ENCODE data around the gene CRYGN.

CRYGN gene

GRCh38 chr7:151430391-151431205, 9.3 kb downstream of the CRYGN start:
- TF ChIP-seq EZH2phosphoT487 (IDR thresholded peaks at IDR 0.05; ENCODE audit: low read length) (no peak), EZH2 (optimal IDR thresholded peaks at IDR 0.05; ENCODE audit: low read depth, low read length) (no peak), CTCF (IDR thresholded peaks at IDR 0.05; ENCODE audit: low read length) (no peak)
- H2AFZ ChIP-seq (ENCODE audit: low read length) = no peak overlapping the region
- no peaks in the 10 kb centered on the region for H4K20me1 ChIP-seq (ENCODE audit: insufficient read depth, low read length)
- peaks cover 16% of the 10 kb centered on the region for H3F3A ChIP-seq (ENCODE audit: insufficient read depth, low read length)
- H3K9me2 ChIP-seq (replicated peaks; ENCODE audit: insufficient read depth, low read length) = no peaks in the 10 kb centered on the region
- no peak for DNase-seq
- no peak overlapping the region for H3K9ac ChIP-seq (ENCODE audit: low read length)
- no peaks in the 10 kb centered on the region for H3K36me3 ChIP-seq (replicated peaks; ENCODE audit: insufficient read depth, low read length)
- H3K27ac ChIP-seq (ENCODE audit: low read length) = peak overlapping the region; percentile 79; the same call in 1 of the 2 replicates
- peaks cover 18% of the 10 kb centered on the region for H3K4me1 ChIP-seq (ENCODE audit: low read length)
- no peaks in the 10 kb centered on the region for H3K27me3 ChIP-seq (replicated peaks; ENCODE audit: insufficient read depth, low read length)
- no peak overlapping the region for H3K4me3 ChIP-seq (ENCODE audit: low read length)
- H3K4me2 ChIP-seq (ENCODE audit: low read depth, low read length) = peak overlapping the region; percentile 76
- H3K9me3 ChIP-seq (replicated peaks; ENCODE audit: insufficient read depth, low read length) = no peaks in the 10 kb centered on the region
- H3K79me2 ChIP-seq (ENCODE audit: low read length) = no peaks in the 10 kb centered on the region

- H3K4me1 ChIP-seq (ENCODE audit: low read length) = peaks cover 18% of the 10 kb centered on the region
- H3K27ac ChIP-seq (ENCODE audit: low read length) = peak overlapping the region; percentile 79
- peaks cover 16% of the 10 kb centered on the region for H3F3A ChIP-seq (ENCODE audit: insufficient read depth, low read length)
- no peaks in the 10 kb centered on the region for H4K20me1 ChIP-seq (ENCODE audit: insufficient read depth, low read length)
- H3K4me3 ChIP-seq (ENCODE audit: low read length) = peak overlapping the region; percentile 19
- DNase-seq = peak; percentile 97
- no peaks in the 10 kb centered on the region for H3K9me2 ChIP-seq (replicated peaks; ENCODE audit: insufficient read depth, low read length)
- H3K4me2 ChIP-seq (ENCODE audit: low read depth, low read length) = peak overlapping the region; percentile 76
- peak overlapping the region; percentile 80 for H2AFZ ChIP-seq (ENCODE audit: low read length)
- no peaks in the 10 kb centered on the region for H3K9me3 ChIP-seq (replicated peaks; ENCODE audit: insufficient read depth, low read length)
- no peaks in the 10 kb centered on the region for H3K27me3 ChIP-seq (replicated peaks; ENCODE audit: insufficient read depth, low read length)
- H3K36me3 ChIP-seq (replicated peaks; ENCODE audit: insufficient read depth, low read length) = no peaks in the 10 kb centered on the region
- H3K79me2 ChIP-seq (ENCODE audit: low read length) = no peaks in the 10 kb centered on the region
- TF ChIP-seq EZH2phosphoT487 (IDR thresholded peaks at IDR 0.05; ENCODE audit: low read length) (no peak), EZH2 (optimal IDR thresholded peaks at IDR 0.05; ENCODE audit: low read depth, low read length) (no peak), CTCF (IDR thresholded peaks at IDR 0.05; ENCODE audit: low read length) (no peak)
- H3K9ac ChIP-seq (ENCODE audit: low read length) = peak overlapping the region; percentile 25; the same call in 1 of the 2 replicates
These were observed 10.2 kb downstream of the CRYGN start for GRCh38 chr7:151429560-151430331.

GRCh38 chr7:151429237-151429559, 10.7 kb downstream of the CRYGN start:
- Histone ChIP-seq H3K9ac (ENCODE audit: low read length) (peak overlapping the region; percentile 25; the same call in 1 of the 2 replicates), H3K27me3 (replicated peaks; ENCODE audit: insufficient read depth, low read length) (no peaks in the 10 kb centered on the region), H3F3A (ENCODE audit: insufficient read depth, low read length) (peaks cover 16% of the 10 kb centered on the region), H3K4me1 (ENCODE audit: low read length) (peaks cover 18% of the 10 kb centered on the region), H3K9me2 (replicated peaks; ENCODE audit: insufficient read depth, low read length) (no peaks in the 10 kb centered on the region), H3K9me3 (replicated peaks; ENCODE audit: insufficient read depth, low read length) (no peaks in the 10 kb centered on the region), H2AFZ (ENCODE audit: low read length) (peak overlapping the region; percentile 80), H4K20me1 (ENCODE audit: insufficient read depth, low read length) (no peaks in the 10 kb centered on the region), H3K36me3 (replicated peaks; ENCODE audit: insufficient read depth, low read length) (no peaks in the 10 kb centered on the region), H3K4me3 (ENCODE audit: low read length) (peak overlapping the region; percentile 19), H3K4me2 (ENCODE audit: low read depth, low read length) (peak overlapping the region; percentile 76), H3K79me2 (ENCODE audit: low read length) (no peaks in the 10 kb centered on the region), H3K27ac (ENCODE audit: low read length) (peak overlapping the region; percentile 79)
- no peak for TF ChIP-seq EZH2 (optimal IDR thresholded peaks at IDR 0.05; ENCODE audit: low read depth, low read length)
- no peak for DNase-seq

Measured in MM.1S (cell line).